ENCODE measurements around the gene MICB.
A peak's percentile ranks its signal among the peaks of the same experiment; 100 is the strongest.

MICB gene

GRCh38 chr6:31559958-31560696 is 62.2 kb downstream of the MICB start:
- TF ChIP-seq CTCF (IDR thresholded peaks at IDR 0.05; ENCODE audit: borderline replicate concordance, insufficient read depth, low read depth, low read length): no peak
- H3K4me3 ChIP-seq (ENCODE audit: low read depth, low read length): peak overlapping the region; percentile 49

- TF ChIP-seq CTCF (IDR thresholded peaks at IDR 0.05; ENCODE audit: borderline replicate concordance, insufficient read depth, low read depth, low read length): no peak
Measured at GRCh38 chr6:31560697-31561058, 62.7 kb downstream of the MICB start.

More at GRCh38 chr6:31560697-31561058, 62.7 kb downstream of the MICB start:
- no peak overlapping the region for H3K4me3 ChIP-seq (ENCODE audit: low read depth, low read length)

All from GM12875 (cell line).